ENCODE measurements around the gene PRKAG3.
A peak's percentile ranks its signal among the peaks of the same experiment; 100 is the strongest.

The PRKAG3 gene

DNA sequence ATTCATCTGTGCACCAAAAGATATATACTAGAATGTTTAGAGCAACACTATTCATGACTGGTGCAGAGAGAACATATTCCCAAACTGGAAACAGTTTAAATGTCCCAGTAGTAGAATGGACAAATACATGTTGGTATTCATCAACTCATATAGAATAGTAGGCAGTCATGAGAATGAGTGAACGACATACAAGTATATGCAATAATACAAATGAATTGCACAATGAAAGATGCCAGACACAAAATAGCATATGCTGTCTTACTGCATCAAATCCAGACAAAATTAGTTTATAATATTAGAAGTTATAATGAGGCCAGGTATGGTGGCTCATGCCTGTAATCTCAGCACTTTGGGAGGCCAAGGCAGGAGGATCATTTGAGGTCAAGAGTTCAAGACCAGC lies 8.3 kb upstream of the PRKAG3 start:
- DNase-seq (ENCODE audit: low read depth): no peak

GRCh38 chr2:218839430-218839829 lies 7.8 kb upstream of the PRKAG3 start:
- DNase-seq (ENCODE audit: low read depth): peak; percentile 31

DNA sequence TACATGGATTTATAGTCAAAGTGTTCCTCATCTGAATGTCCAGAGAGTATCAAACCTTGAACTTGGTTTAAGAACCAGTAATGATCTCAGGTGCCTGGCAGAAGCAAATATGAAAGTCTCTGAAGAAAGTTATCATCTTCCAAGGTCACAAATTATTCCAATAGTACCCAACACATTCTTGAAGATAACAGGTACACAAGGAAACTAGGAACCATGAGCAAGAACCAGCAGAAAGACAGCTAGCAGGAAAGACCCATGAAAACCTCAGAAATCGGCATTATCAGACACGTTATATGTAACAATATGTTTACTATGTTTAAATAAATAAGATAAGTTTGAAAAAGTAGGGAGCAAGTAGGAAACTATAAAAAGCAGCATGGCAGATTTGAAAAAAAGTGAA lies 5.9 kb upstream of the PRKAG3 start:
- no peak for DNase-seq (ENCODE audit: low read depth)

- no peak for DNase-seq (ENCODE audit: low read depth)
Observed at GRCh38 chr2:218834685-218835084, 3.1 kb upstream of the PRKAG3 start.

GRCh38 chr2:218833023-218833609 lies 1.5 kb upstream of the PRKAG3 start:
- no peak for DNase-seq (ENCODE audit: low read depth)

DNA sequence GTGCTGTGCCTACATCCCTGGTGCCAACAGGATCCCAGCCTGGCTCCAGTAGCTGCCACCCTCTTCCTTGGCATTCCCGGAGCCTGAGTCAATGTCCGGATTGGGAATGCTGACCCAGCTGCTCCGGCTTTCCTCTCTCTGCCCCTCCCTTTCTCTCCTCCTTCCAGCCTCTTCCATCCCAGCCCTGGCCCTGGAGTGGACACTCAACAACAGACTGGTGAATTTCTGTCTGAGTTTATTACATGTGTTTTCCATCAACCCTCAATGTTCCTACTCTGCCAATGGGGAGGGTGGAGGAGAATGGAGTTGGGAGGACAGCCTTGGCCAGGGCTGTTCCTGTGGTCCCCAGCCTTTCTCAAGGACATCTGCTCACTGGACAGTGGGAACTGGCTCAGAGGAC lies 917 bp upstream of the PRKAG3 start:
- no peak for DNase-seq (ENCODE audit: low read depth)

GRCh38 chr2:218832081-218832480 lies 478 bp upstream of the PRKAG3 start:
- no peak for DNase-seq (ENCODE audit: low read depth)

DNA sequence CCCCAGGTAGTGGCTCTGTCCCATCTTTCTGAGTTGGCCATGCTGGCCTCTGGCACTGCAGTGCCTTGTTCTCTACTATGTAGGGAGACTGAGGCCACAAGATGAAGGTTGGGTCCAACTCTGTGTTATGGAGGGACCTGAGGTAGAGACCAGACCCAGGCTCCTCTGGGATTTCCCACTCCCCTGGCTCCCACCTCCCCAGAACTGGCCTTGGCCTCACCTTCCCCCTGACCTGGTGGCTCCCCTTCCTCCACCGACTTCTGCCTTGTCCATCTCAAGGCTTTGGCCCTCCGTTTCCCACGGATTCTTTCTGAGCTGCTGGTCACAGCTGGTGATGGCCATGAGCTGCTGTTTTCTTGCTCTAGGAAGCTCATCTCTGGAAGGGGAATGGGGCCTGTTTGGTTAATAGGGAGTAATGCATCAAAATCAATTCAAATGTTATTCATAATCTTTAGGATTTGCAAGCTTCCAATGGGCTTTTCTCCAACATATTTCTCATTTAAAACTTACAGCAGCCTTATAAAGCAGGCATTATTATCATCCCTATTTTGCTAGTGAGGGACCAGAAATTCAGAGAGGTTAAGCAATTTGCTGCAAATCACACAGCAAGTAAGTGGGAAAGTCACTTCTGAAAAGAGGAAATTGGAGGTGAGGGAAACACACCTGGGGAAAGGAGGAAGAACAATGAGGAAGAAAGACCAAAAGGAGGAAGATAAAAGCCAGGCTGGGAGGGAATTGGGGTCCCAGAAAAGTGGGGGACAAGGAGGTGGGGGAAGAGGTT lies 887 bp downstream of the PRKAG3 start:
- DNase-seq (ENCODE audit: low read depth): no peak

DNA sequence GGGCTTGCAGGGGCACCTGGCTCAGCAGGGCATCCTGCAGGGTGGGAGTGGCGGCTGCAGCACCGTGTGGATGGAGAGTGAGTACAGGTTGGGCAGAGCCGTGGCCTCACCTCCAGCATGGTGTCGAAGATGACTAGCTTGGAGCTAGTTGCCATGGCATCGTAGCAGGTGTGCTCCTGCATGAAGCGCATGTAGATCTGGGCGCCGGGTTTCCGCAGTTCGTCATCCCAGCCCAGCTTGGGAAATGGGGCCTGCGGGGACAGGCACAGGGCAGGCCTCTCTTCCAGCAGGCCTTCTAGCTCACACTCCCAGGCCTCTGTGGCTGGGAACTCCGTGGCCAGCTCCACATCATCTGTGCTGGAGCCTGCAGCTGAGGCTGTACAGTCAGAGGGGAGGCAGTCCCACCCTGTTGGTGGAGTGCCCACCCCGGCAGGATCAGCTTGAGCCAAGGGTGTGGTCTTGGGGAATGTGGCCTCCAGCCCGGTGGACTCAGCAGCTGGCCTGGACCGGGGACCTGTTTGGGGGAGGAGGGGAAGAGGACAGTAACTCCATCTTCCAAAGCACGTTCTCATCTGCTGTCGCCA lies 1.6 kb downstream of the PRKAG3 start:
- DNase-seq (ENCODE audit: low read depth): no peak

- no peak for DNase-seq (ENCODE audit: low read depth)
Observed at GRCh38 chr2:218828477-218828778, 3.2 kb downstream of the PRKAG3 start.

- DNase-seq (ENCODE audit: low read depth): no peak
Observed at GRCh38 chr2:218827701-218828476, 3.7 kb downstream of the PRKAG3 start.

- no peak for DNase-seq (ENCODE audit: low read depth)
Observed at GRCh38 chr2:218826791-218827190, 4.8 kb downstream of the PRKAG3 start.

DNA sequence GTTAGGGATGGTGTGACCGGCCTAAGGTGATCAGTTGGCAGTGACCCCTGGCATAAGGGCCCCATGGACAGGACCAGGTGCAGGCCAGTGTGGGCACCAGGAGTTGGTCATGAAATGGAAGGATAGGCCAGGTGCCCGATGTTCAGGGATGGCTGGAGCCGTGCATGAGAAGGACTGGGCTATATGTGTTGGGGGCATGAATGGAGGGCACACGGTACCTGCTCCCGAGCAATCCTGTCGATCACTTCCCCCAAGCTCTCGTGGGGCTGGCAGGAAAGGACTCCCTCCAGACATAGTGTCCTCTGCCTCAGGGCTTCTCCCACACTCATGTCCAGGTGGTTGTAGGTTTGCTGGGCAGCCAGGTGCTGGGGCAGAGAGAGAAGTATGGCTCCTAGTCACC lies 7.6 kb downstream of the PRKAG3 start:
- no peak for DNase-seq (ENCODE audit: low read depth)

DNA sequence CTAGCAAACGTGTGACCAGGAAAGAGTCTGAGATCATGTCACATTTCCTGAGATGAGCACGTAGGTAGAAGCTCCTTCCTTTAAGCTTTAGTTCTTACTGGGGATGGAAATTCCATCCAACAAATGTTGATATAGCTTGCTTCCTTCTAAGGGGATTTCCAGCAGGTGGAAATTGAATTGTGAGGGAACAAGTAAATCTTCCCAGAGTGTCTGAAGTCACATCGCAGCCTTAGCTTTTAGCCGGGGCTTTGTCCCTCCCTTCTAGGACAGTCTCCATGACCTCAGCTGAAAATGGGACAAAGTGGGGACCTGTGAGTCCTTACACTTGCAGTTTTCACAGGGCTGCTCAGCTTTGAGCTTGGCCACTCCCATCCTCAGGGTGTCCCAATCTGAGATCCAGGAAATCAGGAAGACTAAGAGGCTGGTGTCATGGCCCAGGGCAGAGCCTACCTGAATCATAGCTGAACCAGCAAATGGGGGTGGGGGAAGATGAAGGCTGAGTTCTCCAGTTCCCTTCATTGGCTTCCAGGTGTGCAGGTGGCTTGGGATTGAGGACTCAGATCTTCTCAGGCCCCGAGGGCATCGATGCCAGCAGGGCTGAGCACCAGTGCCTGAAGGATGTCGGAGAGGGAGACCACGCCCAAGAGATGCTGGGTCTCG lies 8.3 kb downstream of the PRKAG3 start:
- no peak for DNase-seq (ENCODE audit: low read depth)

GRCh38 chr2:218822622-218823021 lies 9.0 kb downstream of the PRKAG3 start:
- no peak for DNase-seq (ENCODE audit: low read depth)

DNA sequence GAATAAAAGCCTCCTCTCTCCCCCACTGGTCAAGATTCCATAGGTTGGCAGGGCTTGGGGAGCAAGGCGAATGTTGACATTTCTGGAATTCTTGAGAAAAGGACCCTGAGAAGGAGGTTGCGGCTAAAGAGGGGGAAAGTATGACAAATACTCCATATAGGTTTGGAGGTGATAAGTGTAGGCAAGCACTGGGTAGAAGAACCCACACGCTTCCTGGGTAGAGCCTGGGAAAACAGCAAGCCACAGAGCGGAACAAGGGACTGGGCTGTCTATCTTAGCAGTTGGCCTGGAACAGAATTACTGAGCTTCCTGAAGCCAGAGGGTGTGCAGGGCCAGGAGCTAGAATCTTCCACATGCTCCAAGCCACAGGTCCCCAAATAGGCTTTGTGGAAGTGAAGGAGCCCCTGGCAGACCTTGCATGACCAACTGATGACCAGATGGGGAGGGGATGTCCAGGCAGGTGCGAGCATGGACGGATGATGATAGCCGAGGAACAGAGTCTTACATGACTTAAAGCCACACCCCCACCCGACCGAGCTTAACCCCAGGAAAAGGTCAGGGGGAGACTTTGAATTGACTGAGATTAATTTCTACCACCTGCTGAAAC lies 9.9 kb downstream of the PRKAG3 start:
- no peak for DNase-seq (ENCODE audit: low read depth)

DNA sequence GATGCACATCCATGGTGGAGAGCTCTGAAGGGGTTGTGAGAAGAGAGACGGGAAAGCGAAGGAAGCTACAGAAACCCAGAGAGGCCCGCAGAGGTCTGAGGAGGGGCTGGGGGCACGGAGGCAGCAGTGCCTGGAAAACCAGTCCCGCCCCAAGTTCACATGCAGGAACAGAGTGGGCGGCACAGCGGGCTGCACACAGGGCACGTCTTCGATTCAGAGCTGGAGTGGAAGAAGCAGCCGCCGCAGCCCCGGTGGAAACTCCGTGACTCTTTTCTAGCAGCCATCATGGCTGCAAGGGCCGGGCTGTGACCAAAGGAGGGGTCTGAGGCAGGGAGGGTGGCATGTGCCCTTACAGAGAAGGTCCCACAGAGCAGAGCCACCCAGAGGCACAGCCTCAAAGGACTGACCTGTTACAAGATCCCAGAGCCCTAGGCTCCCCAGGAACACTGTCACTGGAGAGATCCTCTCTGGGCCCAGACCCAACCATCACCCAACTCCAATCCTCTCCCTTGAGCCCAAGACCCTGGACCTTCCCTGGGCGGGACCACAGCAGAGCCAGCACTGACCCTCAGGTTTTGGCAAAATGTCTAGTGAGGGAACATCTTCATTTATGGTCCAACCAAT lies 10.7 kb downstream of the PRKAG3 start:
- no peak for DNase-seq (ENCODE audit: low read depth)

GRCh38 chr2:218819093-218819492 lies 12.5 kb downstream of the PRKAG3 start:
- DNase-seq (ENCODE audit: low read depth): no peak

- no peak for DNase-seq (ENCODE audit: low read depth)
Observed at GRCh38 chr2:218816561-218817011, 15.0 kb downstream of the PRKAG3 start.

DNA sequence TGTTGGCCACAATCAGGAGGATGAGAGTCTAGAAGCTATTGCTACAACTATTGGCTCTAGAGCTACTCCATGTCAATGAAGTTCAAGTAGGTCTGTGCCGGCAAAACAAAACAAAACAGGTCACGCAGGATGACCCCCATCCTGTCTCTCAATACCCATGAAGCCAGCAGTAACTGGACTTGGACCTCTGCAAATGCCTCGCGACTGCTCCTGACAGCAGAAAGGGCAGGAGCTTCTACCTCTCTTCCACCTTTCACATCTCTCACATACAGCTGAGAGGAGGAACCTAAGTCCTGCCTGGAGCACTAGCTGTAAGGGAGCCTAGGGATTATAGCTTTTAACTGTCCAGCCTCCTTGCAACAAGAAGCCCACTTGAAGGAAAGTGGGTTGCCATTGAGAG lies 16.0 kb downstream of the PRKAG3 start:
- DNase-seq (ENCODE audit: low read depth): no peak

GRCh38 chr2:218815244-218815637 lies 16.4 kb downstream of the PRKAG3 start:
- DNase-seq (ENCODE audit: low read depth): no peak
